ENCODE measurements around the gene CA10. TPM values are rescaled to one million over a fixed set of nuclear protein-coding genes. Genes with fewer than 3 reads are reported as not detected.

Gene CA10
- total RNA-seq, 2 donors from 2014 or later: not detected

GRCh38 chr17:51795401-51795800, 363.1 kb downstream of the CA10 start:
- no peak overlapping the region for H3K27ac ChIP-seq
- H3K4me3 ChIP-seq: no peak overlapping the region
- no peaks in the 10 kb centered on the region for H3K36me3 ChIP-seq
- H3K27me3 ChIP-seq: no peaks in the 10 kb centered on the region
- no peak for DNase-seq (ENCODE audit: low spot score)
- no peak for TF ChIP-seq CTCF (IDR thresholded peaks at IDR 0.05)
- H3K4me1 ChIP-seq: no peaks in the 10 kb centered on the region
- H3K9me3 ChIP-seq: no peaks in the 10 kb centered on the region

- Histone ChIP-seq H3K27me3 (no peaks in the 10 kb centered on the region), H3K4me1 (no peaks in the 10 kb centered on the region)
- TF ChIP-seq CTCF (IDR thresholded peaks at IDR 0.05): no peak
Measured at GRCh38 chr17:51794466-51794865, 364.0 kb downstream of the CA10 start.

GRCh38 chr17:51793686-51794085, 364.8 kb downstream of the CA10 start:
- Histone ChIP-seq H3K4me3 (no peak overlapping the region), H3K4me1 (no peaks in the 10 kb centered on the region), H3K27me3 (no peaks in the 10 kb centered on the region), H3K9me3 (no peaks in the 10 kb centered on the region), H3K36me3 (no peaks in the 10 kb centered on the region), H3K27ac (no peak overlapping the region)
- no peak for DNase-seq (ENCODE audit: low spot score)
- TF ChIP-seq CTCF (IDR thresholded peaks at IDR 0.05): no peak

More at GRCh38 chr17:51794466-51794865, 364.0 kb downstream of the CA10 start:
- DNase-seq (ENCODE audit: low spot score): no peak
- Histone ChIP-seq H3K4me3 (no peak overlapping the region), H3K27ac (no peak overlapping the region), H3K9me3 (no peaks in the 10 kb centered on the region), H3K36me3 (no peaks in the 10 kb centered on the region)

GRCh38 chr17:51778842-51779241, 379.7 kb downstream of the CA10 start:
- Histone ChIP-seq H3K27ac (no peak overlapping the region), H3K4me3 (no peak overlapping the region)
- no peak for TF ChIP-seq CTCF (IDR thresholded peaks at IDR 0.05)

GRCh38 chr17:51770027-51770759, 388.3 kb downstream of the CA10 start:
- H3K36me3 ChIP-seq: no peaks in the 10 kb centered on the region
- no peaks in the 10 kb centered on the region for H3K9me3 ChIP-seq
- H3K27me3 ChIP-seq: no peaks in the 10 kb centered on the region
- no peak for TF ChIP-seq CTCF (IDR thresholded peaks at IDR 0.05)
- no peaks in the 10 kb centered on the region for H3K4me1 ChIP-seq
- no peak overlapping the region for H3K27ac ChIP-seq
- no peak overlapping the region for H3K4me3 ChIP-seq
- no peak for DNase-seq (ENCODE audit: low spot score)

More at GRCh38 chr17:51778842-51779241, 379.7 kb downstream of the CA10 start:
- Histone ChIP-seq H3K27me3 (no peaks in the 10 kb centered on the region), H3K9me3 (no peaks in the 10 kb centered on the region), H3K36me3 (no peaks in the 10 kb centered on the region), H3K4me1 (no peaks in the 10 kb centered on the region)
- no peak for DNase-seq (ENCODE audit: low spot score)

GRCh38 chr17:51769231-51769630, 389.3 kb downstream of the CA10 start:
- no peaks in the 10 kb centered on the region for H3K4me1 ChIP-seq
- no peak overlapping the region for H3K27ac ChIP-seq
- no peaks in the 10 kb centered on the region for H3K9me3 ChIP-seq
- no peak overlapping the region for H3K4me3 ChIP-seq
- no peak for DNase-seq (ENCODE audit: low spot score)
- H3K36me3 ChIP-seq: no peaks in the 10 kb centered on the region
- TF ChIP-seq CTCF (IDR thresholded peaks at IDR 0.05): no peak
- H3K27me3 ChIP-seq: no peaks in the 10 kb centered on the region
